Smooth muscle cell (in vitro differentiated cells): ENCODE data around the gene HBZ. TPM values are rescaled to one million over a fixed set of nuclear protein-coding genes. Genes with fewer than 3 reads are reported as not detected.

Source experiments
- DNase-seq: peaks from one replicate; lab custom pipeline; 2025; ENCODE audit not compliant: unreplicated experiment; lab: John Stamatoyannopoulos, UW
- H2AFZ ChIP-seq: fragments of 200-600 bp; sonication (generic); 2 replicates; pipeline ENCODE4 v1.6.0; 2016; ENCODE audit warnings: antibody characterized with exemption, low read depth, mild to moderate bottlenecking
- H3F3A ChIP-seq: fragments of 200-600 bp; sonication (generic); 2 replicates; pipeline ENCODE4 v1.6.0; 2017; ENCODE audit warnings: antibody characterized with exemption, low read depth
- H3K27ac ChIP-seq: fragments of 200-600 bp; sonication (generic); 2 replicates; pipeline ENCODE4 v1.5.1; 2016; ENCODE audit warnings: low read depth, mild to moderate bottlenecking
- H3K27me3 ChIP-seq: fragments of 200-600 bp; sonication (generic); 2 replicates; pipeline ENCODE4 v1.6.1; 2016; ENCODE audit warnings: low read depth, mild to moderate bottlenecking
- H3K36me3 ChIP-seq: fragments of 200-600 bp; sonication (generic); 2 replicates; pipeline ENCODE4 v1.5.1; 2016; ENCODE audit warnings: low read depth
- H3K4me1 ChIP-seq: fragments of 200-600 bp; sonication (generic); 2 replicates; pipeline ENCODE4 v1.5.1; 2016; ENCODE audit warnings: low read depth
- H3K4me2 ChIP-seq: fragments of 200-600 bp; sonication (generic); 2 replicates; pipeline ENCODE4 v1.6.0; 2016; ENCODE audit warnings: mild to moderate bottlenecking
- H3K4me3 ChIP-seq: fragments of 200-600 bp; sonication (generic); 2 replicates; pipeline ENCODE4 v1.5.1; 2016; ENCODE audit warnings: mild to moderate bottlenecking
- H3K79me2 ChIP-seq: fragments of 200-600 bp; sonication (generic); 2 replicates; pipeline ENCODE4 v1.6.0; 2016; ENCODE audit warnings: low read depth, mild to moderate bottlenecking
- H3K9ac ChIP-seq: fragments of 200-600 bp; sonication (generic); 2 replicates; pipeline ENCODE4 v1.6.0; 2016; ENCODE audit warnings: low read depth
- H3K9me3 ChIP-seq: fragments of 200-600 bp; sonication (generic); replicated peaks from 2 replicates; pipeline ENCODE4 v1.5.1; 2016; ENCODE audit warnings: low read depth
- H4K20me1 ChIP-seq: fragments of 200-600 bp; sonication (generic); 2 replicates; pipeline ENCODE4 v1.6.0; 2016; ENCODE audit warnings: low read depth
- WGBS: methylation state at CpG from one replicate; pipeline ENCODE4 v1.1.7; 2016; ENCODE audit warnings: low lambda C conversion rate; 5-methylcytosine and 5-hydroxymethylcytosine counted together
- polyA plus RNA-seq: library from polyadenylated mRNA; unstranded; fragments of >200 nt; fragmentation: Nextera tagmentation; extraction: Ambion mirVana; gene quantifications from 2 replicates; pipeline ENCODE4 v1.2.1, GENCODE V29; 2016
- total RNA-seq: library from RNA; depleted of rRNA; stranded (reverse); fragments of >200 nt; gene quantifications from 2 replicates; pipeline ENCODE4 v1.2.3, GENCODE V29; 2014
- TF ChIP-seq, protein P1 (sequence below): fragments of 200-600 bp; sonication (generic); IDR thresholded peaks from 2 replicates; pipeline ENCODE4 v1.5.1; 2017; ENCODE audit warnings: borderline replicate concordance, mild to moderate bottlenecking, antibody characterized with exemption; ENCODE audit not compliant: insufficient read depth, poor library complexity, severe bottlenecking

Gene HBZ
- total RNA-seq (not detected in 2 replicates), polyA plus RNA-seq (not detected in 2 replicates)

DNA sequence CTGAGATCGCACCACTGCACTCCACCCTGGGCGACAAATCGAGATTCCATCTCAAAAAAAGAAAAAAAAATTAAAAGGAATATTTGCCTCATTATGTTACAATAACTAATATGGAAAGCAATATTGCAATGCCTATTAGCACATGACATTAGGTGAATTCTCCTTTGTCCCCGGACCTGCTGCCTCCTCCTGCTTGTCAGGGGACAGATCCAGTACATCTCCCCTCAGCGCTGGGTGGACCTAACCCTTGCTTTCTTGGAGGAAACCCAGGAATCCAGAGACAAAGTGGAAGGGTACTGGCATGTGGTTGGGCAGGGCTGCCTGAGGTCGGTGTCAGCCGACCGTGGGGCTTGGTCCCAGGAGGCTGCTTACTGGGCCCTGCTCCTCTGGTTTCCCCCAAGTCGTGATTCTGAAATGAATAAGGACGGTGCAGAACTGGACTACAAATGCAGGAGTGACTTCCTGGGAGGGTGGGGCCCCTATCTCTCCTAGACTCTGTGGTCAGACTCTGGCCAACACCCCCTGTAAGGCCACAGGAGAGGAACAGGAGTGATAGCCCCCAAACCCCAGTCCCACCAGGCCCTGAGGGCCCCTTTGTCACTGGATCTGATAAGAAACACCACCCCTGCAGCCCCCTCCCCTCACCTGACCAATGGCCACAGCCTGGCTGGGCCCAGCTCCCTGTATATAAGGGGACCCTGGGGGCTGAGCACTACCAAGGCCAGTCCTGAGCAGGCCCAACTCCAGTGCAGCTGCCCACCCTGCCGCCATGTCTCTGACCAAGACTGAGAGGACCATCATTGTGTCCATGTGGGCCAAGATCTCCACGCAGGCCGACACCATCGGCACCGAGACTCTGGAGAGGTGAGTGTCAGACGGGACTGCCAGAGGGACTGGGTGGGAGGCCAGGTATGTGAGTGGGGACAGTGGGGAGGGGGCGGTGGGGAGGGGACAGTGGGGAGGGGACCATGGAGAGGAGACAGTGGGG, at the start of gene HBZ:
Gene HBZ (plus strand): TSS at position 504 of the 988 bp plus-strand sequence. CDS start 266 bp downstream, at position 770.
- no peak within 1 kb of the TSS for H3K4me3 ChIP-seq
- WGBS = 94% methylated on average over 16 of the region's 17 CpGs
- H3K27me3 ChIP-seq = peaks cover 27% of the 10 kb centered on the region
- H3K27ac ChIP-seq = no peak within 1 kb of the TSS
- H3K4me1 ChIP-seq = peaks cover 8% of the 10 kb centered on the region
- H3K9ac ChIP-seq = no peak within 1 kb of the TSS
- no peaks in the 10 kb centered on the region for H3K9me3 ChIP-seq
- H4K20me1 ChIP-seq = no peaks in the 10 kb centered on the region
- H3K79me2 ChIP-seq = no peaks in the 10 kb centered on the region
- H3K36me3 ChIP-seq = no peaks in the 10 kb centered on the region
- no peak for DNase-seq
- TF ChIP-seq, protein P1, sequence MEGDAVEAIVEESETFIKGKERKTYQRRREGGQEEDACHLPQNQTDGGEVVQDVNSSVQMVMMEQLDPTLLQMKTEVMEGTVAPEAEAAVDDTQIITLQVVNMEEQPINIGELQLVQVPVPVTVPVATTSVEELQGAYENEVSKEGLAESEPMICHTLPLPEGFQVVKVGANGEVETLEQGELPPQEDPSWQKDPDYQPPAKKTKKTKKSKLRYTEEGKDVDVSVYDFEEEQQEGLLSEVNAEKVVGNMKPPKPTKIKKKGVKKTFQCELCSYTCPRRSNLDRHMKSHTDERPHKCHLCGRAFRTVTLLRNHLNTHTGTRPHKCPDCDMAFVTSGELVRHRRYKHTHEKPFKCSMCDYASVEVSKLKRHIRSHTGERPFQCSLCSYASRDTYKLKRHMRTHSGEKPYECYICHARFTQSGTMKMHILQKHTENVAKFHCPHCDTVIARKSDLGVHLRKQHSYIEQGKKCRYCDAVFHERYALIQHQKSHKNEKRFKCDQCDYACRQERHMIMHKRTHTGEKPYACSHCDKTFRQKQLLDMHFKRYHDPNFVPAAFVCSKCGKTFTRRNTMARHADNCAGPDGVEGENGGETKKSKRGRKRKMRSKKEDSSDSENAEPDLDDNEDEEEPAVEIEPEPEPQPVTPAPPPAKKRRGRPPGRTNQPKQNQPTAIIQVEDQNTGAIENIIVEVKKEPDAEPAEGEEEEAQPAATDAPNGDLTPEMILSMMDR = no peak
- H3K4me2 ChIP-seq = no peak within 1 kb of the TSS
- no peak within 1 kb of the TSS for H2AFZ ChIP-seq
- H3F3A ChIP-seq = no peaks in the 10 kb centered on the region

DNA sequence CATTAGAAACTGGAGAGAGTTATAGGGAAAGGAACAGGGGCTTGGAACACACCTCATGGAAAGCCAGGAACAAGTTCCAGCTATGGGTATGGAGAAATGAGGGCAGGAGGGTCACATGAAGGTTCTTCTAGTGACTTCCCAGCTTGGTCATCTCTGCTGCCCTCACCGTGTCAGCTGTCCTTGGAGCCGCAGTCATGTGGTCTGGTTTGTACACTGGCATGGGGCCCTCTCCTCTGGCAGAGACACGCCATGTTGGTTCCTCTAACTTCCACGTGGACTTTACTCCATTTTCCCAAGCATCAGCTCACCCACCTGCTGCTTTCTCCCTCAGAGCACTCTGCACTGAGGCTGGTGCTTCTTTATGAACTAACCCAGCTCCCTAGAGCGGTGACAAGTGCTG, 48.1 kb upstream of the HBZ start:
- no peaks in the 10 kb centered on the region for H3K36me3 ChIP-seq
- TF ChIP-seq, protein P1 = no peak
- 91% methylated on average over 5 of the region's 5 CpGs for WGBS

DNA sequence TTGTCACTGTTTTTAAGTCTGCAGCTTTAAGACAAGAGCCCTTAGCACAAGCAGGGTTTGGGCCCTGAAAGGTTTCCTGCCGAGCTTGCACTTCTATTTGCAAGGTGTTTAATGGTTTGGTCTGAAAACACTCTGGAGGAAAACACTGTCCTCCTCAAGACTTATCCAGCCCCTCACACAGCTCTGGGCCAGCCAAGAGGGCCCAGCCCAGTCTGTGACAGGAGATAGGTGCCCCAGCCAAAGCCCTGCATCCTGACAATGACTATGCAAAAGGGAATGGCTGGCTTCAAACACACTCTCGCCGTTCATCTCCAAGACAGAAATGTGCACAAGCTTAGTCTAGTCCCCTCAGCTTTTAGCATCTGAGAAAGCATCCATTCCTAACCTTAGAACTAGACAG, 47.5 kb upstream of the HBZ start:
- H3K9ac ChIP-seq = no peak overlapping the region
- H3K4me2 ChIP-seq = no peak overlapping the region
- no peak overlapping the region for H3K4me3 ChIP-seq
- H3K79me2 ChIP-seq = no peaks in the 10 kb centered on the region
- H3K4me1 ChIP-seq = no peaks in the 10 kb centered on the region
- DNase-seq = no peak
- H2AFZ ChIP-seq = no peak overlapping the region
- TF ChIP-seq, protein P1 = no peak
- WGBS = 95% methylated on average over 3 of the region's 3 CpGs
- no peak overlapping the region for H3K27ac ChIP-seq
- peaks cover 5% of the 10 kb centered on the region for H3F3A ChIP-seq
- no peaks in the 10 kb centered on the region for H3K36me3 ChIP-seq
- H3K27me3 ChIP-seq = no peaks in the 10 kb centered on the region
- no peaks in the 10 kb centered on the region for H3K9me3 ChIP-seq
- peaks cover 19% of the 10 kb centered on the region for H4K20me1 ChIP-seq

More for the DNA sequence above, 48.1 kb upstream of the HBZ start:
- no peak overlapping the region for H3K27ac ChIP-seq
- peaks cover 5% of the 10 kb centered on the region for H3F3A ChIP-seq
- no peaks in the 10 kb centered on the region for H3K27me3 ChIP-seq
- no peak for DNase-seq
- no peaks in the 10 kb centered on the region for H3K79me2 ChIP-seq
- no peak overlapping the region for H3K4me3 ChIP-seq
- no peak overlapping the region for H3K9ac ChIP-seq
- peaks cover 19% of the 10 kb centered on the region for H4K20me1 ChIP-seq
- no peak overlapping the region for H3K4me2 ChIP-seq
- H3K9me3 ChIP-seq = no peaks in the 10 kb centered on the region
- H3K4me1 ChIP-seq = no peaks in the 10 kb centered on the region
- H2AFZ ChIP-seq = no peak overlapping the region
